ENCODE results near the gene OSBPL6.

OSBPL6 gene

DNA sequence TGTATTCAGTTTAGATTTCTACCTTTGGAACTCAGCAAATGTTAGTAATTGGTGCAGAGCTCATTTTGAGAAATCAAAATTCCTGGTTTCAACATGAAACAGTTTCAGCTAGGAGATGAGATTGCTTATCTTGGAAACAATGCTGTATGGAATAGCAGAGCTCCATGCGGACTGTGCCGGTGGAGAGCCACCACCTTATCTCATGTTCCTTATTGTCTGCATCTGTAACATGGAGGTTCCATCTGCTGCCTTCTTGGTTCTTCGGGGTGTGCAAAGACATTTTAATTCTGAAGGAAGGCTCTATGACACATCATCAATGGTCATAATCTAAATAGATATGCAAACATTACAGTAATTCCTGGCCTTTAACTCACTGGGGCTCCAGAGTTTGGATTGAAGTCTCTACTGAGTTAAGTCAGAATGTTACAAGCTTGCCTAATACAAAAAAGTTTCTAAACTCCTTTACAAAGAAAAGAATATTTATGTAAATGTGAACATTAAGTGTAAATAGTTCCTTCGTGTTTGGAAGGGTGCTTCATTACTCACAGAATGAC is 191.4 kb downstream of the OSBPL6 start:
- no peaks in the 10 kb centered on the region for H3K4me1 ChIP-seq (ENCODE audit: low read length)
- TF ChIP-seq EZH2phosphoT487 (IDR thresholded peaks at IDR 0.05; ENCODE audit: low read length): no peak
- TF ChIP-seq, protein P1, sequence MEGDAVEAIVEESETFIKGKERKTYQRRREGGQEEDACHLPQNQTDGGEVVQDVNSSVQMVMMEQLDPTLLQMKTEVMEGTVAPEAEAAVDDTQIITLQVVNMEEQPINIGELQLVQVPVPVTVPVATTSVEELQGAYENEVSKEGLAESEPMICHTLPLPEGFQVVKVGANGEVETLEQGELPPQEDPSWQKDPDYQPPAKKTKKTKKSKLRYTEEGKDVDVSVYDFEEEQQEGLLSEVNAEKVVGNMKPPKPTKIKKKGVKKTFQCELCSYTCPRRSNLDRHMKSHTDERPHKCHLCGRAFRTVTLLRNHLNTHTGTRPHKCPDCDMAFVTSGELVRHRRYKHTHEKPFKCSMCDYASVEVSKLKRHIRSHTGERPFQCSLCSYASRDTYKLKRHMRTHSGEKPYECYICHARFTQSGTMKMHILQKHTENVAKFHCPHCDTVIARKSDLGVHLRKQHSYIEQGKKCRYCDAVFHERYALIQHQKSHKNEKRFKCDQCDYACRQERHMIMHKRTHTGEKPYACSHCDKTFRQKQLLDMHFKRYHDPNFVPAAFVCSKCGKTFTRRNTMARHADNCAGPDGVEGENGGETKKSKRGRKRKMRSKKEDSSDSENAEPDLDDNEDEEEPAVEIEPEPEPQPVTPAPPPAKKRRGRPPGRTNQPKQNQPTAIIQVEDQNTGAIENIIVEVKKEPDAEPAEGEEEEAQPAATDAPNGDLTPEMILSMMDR (IDR thresholded peaks at IDR 0.05; ENCODE audit: low read length): no peak
- no peak for TF ChIP-seq EZH2 (optimal IDR thresholded peaks at IDR 0.05; ENCODE audit: low read depth, low read length)
- no peaks in the 10 kb centered on the region for H4K20me1 ChIP-seq (ENCODE audit: insufficient read depth, low read length)
- H2AFZ ChIP-seq (ENCODE audit: low read length): no peak overlapping the region
- H3K36me3 ChIP-seq (replicated peaks; ENCODE audit: insufficient read depth, low read length): no peaks in the 10 kb centered on the region
- DNase-seq: no peak
- H3K4me2 ChIP-seq (ENCODE audit: low read depth, low read length): no peak overlapping the region
- H3K27ac ChIP-seq (ENCODE audit: low read length): no peak overlapping the region
- no peaks in the 10 kb centered on the region for H3K9me2 ChIP-seq (replicated peaks; ENCODE audit: insufficient read depth, low read length)
- no peak overlapping the region for H3K4me3 ChIP-seq (ENCODE audit: low read length)
- H3K79me2 ChIP-seq (ENCODE audit: low read length): no peaks in the 10 kb centered on the region
- H3K9me3 ChIP-seq (replicated peaks; ENCODE audit: insufficient read depth, low read length): no peaks in the 10 kb centered on the region
- H3K27me3 ChIP-seq (replicated peaks; ENCODE audit: insufficient read depth, low read length): no peaks in the 10 kb centered on the region
- H3K9ac ChIP-seq (ENCODE audit: low read length): no peak overlapping the region
- no peaks in the 10 kb centered on the region for H3F3A ChIP-seq (ENCODE audit: insufficient read depth, low read length)

GRCh38 chr2:178386986-178387597 is 192.8 kb downstream of the OSBPL6 start:
- Histone ChIP-seq H3K9me3 (replicated peaks; ENCODE audit: insufficient read depth, low read length) (no peaks in the 10 kb centered on the region), H3K4me1 (ENCODE audit: low read length) (no peaks in the 10 kb centered on the region), H3K27me3 (replicated peaks; ENCODE audit: insufficient read depth, low read length) (no peaks in the 10 kb centered on the region), H4K20me1 (ENCODE audit: insufficient read depth, low read length) (no peaks in the 10 kb centered on the region), H3K9ac (ENCODE audit: low read length) (no peak overlapping the region), H3K4me3 (ENCODE audit: low read length) (no peak overlapping the region), H2AFZ (ENCODE audit: low read length) (0 out of 2 replicates have a peak overlapping the region, but pooled peaks have one; percentile 9), H3K36me3 (replicated peaks; ENCODE audit: insufficient read depth, low read length) (no peaks in the 10 kb centered on the region), H3K9me2 (replicated peaks; ENCODE audit: insufficient read depth, low read length) (no peaks in the 10 kb centered on the region), H3K27ac (ENCODE audit: low read length) (no peak overlapping the region), H3F3A (ENCODE audit: insufficient read depth, low read length) (no peaks in the 10 kb centered on the region), H3K79me2 (ENCODE audit: low read length) (no peaks in the 10 kb centered on the region), H3K4me2 (ENCODE audit: low read depth, low read length) (no peak overlapping the region; the same call in 1 of the 2 replicates)
- no peak for TF ChIP-seq EZH2 (optimal IDR thresholded peaks at IDR 0.05; ENCODE audit: low read depth, low read length)
- TF ChIP-seq EZH2phosphoT487 (IDR thresholded peaks at IDR 0.05; ENCODE audit: low read length): no peak
- TF ChIP-seq, protein P1 (IDR thresholded peaks at IDR 0.05; ENCODE audit: low read length): no peak
- DNase-seq: no peak

- no peak overlapping the region for H3K9ac ChIP-seq (ENCODE audit: low read length)
- H3K36me3 ChIP-seq (replicated peaks; ENCODE audit: insufficient read depth, low read length): no peaks in the 10 kb centered on the region
- no peaks in the 10 kb centered on the region for H3F3A ChIP-seq (ENCODE audit: insufficient read depth, low read length)
- no peak overlapping the region for H3K4me3 ChIP-seq (ENCODE audit: low read length)
- TF ChIP-seq EZH2 (optimal IDR thresholded peaks at IDR 0.05; ENCODE audit: low read depth, low read length) (no peak), EZH2phosphoT487 (IDR thresholded peaks at IDR 0.05; ENCODE audit: low read length) (no peak)
- TF ChIP-seq, protein P1 (IDR thresholded peaks at IDR 0.05; ENCODE audit: low read length): no peak
- H3K4me2 ChIP-seq (ENCODE audit: low read depth, low read length): no peak overlapping the region
- H3K27me3 ChIP-seq (replicated peaks; ENCODE audit: insufficient read depth, low read length): no peaks in the 10 kb centered on the region
- H3K9me2 ChIP-seq (replicated peaks; ENCODE audit: insufficient read depth, low read length): no peaks in the 10 kb centered on the region
- no peak overlapping the region for H3K27ac ChIP-seq (ENCODE audit: low read length)
- no peak for DNase-seq
- no peaks in the 10 kb centered on the region for H3K79me2 ChIP-seq (ENCODE audit: low read length)
- H3K9me3 ChIP-seq (replicated peaks; ENCODE audit: insufficient read depth, low read length): no peaks in the 10 kb centered on the region
- H4K20me1 ChIP-seq (ENCODE audit: insufficient read depth, low read length): no peaks in the 10 kb centered on the region
- no peak overlapping the region for H2AFZ ChIP-seq (ENCODE audit: low read length)
- no peaks in the 10 kb centered on the region for H3K4me1 ChIP-seq (ENCODE audit: low read length)
Measured at GRCh38 chr2:178388287-178388686, 194.0 kb downstream of the OSBPL6 start.
